SK-N-SH (cell line): ENCODE measurements around the gene PRRT2. TPM values are rescaled to one million over a fixed set of nuclear protein-coding genes. Genes with fewer than 3 reads are reported as not detected.
A peak's percentile ranks its signal among the peaks of the same experiment; 100 is the strongest.

Experiments
- CTCF ChIA-PET: fragments of 300-600, 350-600 bp; formaldehyde crosslinking; extraction: SDS; loops from one replicate; lab custom pipeline; 2021; lab: Yijun Ruan, JAX
- POLR2A ChIA-PET: fragments of 350-600 bp; sonication (Branson Sonifier 250); formaldehyde crosslinking; extraction: SDS; loops from one replicate; lab custom pipeline; 2020; ENCODE audit warnings: antibody characterized with exemption, inconsistent platforms; lab: Yijun Ruan, JAX
- DNase-seq: peaks from one replicate; pipeline ENCODE4 v3.0.0; 2012
- H2AFZ ChIP-seq: fragments of 200-600 bp; sonication (generic); 2 replicates; pipeline ENCODE4 v1.8.1; 2016; ENCODE audit warnings: antibody characterized with exemption, mild to moderate bottlenecking, low read depth
- H3F3A ChIP-seq: fragments of 200-600 bp; sonication (generic); replicated peaks from 2 replicates; pipeline ENCODE3; 2016; ENCODE audit warnings: antibody characterized with exemption, mild to moderate bottlenecking; ENCODE audit not compliant: insufficient read depth
- H3K27ac ChIP-seq, 2 experiments: fragments of 200-500 bp in 1 of 2; fragments of 200-600 bp in 1 of 2; sonication (Bioruptor generic) in 1 of 2; sonication (generic), shearing (Covaris generic) in 1 of 2; 2 replicates each; pipeline versions ENCODE4 v1.5.1 to v1.6.1; 2014 to 2016; ENCODE audit warnings: low read depth in 2 of 2, inconsistent platforms in 1 of 2, low read length in 1 of 2, mild to moderate bottlenecking in 1 of 2, mixed read lengths in 1 of 2
- H3K27me3 ChIP-seq: fragments of 200-600 bp; sonication (generic), shearing (Covaris generic); 2 replicates; pipeline ENCODE4 v1.6.1; 2016; ENCODE audit warnings: mixed run types; ENCODE audit not compliant: insufficient read depth
- H3K36me3 ChIP-seq, 2 experiments: fragments of 200-500 bp in 1 of 2; fragments of 200-600 bp in 1 of 2; sonication (Bioruptor generic) in 1 of 2; sonication (generic) in 1 of 2; replicated peaks in 1 of 2; 2 replicates each; pipeline versions ENCODE3 to v1.5.1; 2014 to 2016; ENCODE audit warnings: low read length in 1 of 2, mild to moderate bottlenecking in 1 of 2; ENCODE audit not compliant: insufficient read depth in 2 of 2, control insufficient read depth in 1 of 2
- H3K4me1 ChIP-seq, 2 experiments: fragments of 200-500 bp in 1 of 2; fragments of 200-600 bp in 1 of 2; sonication (Bioruptor generic) in 1 of 2; sonication (generic), shearing (Covaris generic) in 1 of 2; 2 replicates each; pipeline versions ENCODE4 v1.5.1 to v1.6.1; 2014 to 2016; ENCODE audit warnings: low read depth in 1 of 2, low read length in 1 of 2, mixed run types in 1 of 2; ENCODE audit not compliant: insufficient read depth in 2 of 2, control insufficient read depth in 1 of 2
- H3K4me2 ChIP-seq: fragments of 200-600 bp; sonication (generic), shearing (Covaris generic); 2 replicates; pipeline ENCODE4 v1.6.1; 2017; ENCODE audit warnings: mixed run types
- H3K4me3 ChIP-seq, 2 experiments: fragments of 200-500 bp in 1 of 2; fragments of 200-600 bp in 1 of 2; sonication (Bioruptor generic) in 1 of 2; sonication (generic), shearing (Covaris generic) in 1 of 2; 2 replicates each; pipeline versions ENCODE4 v1.5.1 to v1.8.1; 2014 to 2016; ENCODE audit warnings: low read depth in 2 of 2, inconsistent platforms in 1 of 2, low read length in 1 of 2, mild to moderate bottlenecking in 1 of 2, mixed read lengths in 1 of 2, moderate library complexity in 1 of 2
- H3K79me2 ChIP-seq: fragments of 200-600 bp; sonication (generic); 2 replicates; pipeline ENCODE4 v1.8.1; 2017; ENCODE audit warnings: mild to moderate bottlenecking; ENCODE audit not compliant: insufficient read depth
- H3K9ac ChIP-seq: fragments of 200-600 bp; sonication (generic); 2 replicates; pipeline ENCODE4 v1.6.1; 2017; ENCODE audit warnings: mixed run types
- H3K9me2 ChIP-seq: fragments of 200-600 bp; sonication (generic); 2 replicates; pipeline ENCODE4 v1.6.1; 2017; ENCODE audit warnings: mixed run types
- H3K9me3 ChIP-seq: fragments of 200-600 bp; sonication (generic); 2 replicates; pipeline ENCODE4 v1.6.1; 2017; ENCODE audit warnings: mixed run types, mild to moderate bottlenecking, moderate library complexity
- H4K20me1 ChIP-seq: fragments of 200-600 bp; sonication (generic); 2 replicates; pipeline ENCODE4 v1.6.1; 2017; ENCODE audit warnings: mild to moderate bottlenecking, mixed run types; ENCODE audit not compliant: insufficient read depth
- CHD2 ChIP-seq: fragments of 150-350 bp; IDR thresholded peaks from 2 replicates; pipeline ENCODE4 v1.6.1; 2018; ENCODE audit warnings: low read length; ENCODE audit not compliant: partially characterized antibody
- ELF1 ChIP-seq: IDR thresholded peaks from 2 replicates; pipeline ENCODE4 v1.4.0; 2012
- EZH2phosphoT487 ChIP-seq: fragments of 200-600 bp; sonication (generic); IDR thresholded peaks from 2 replicates; pipeline ENCODE4 v1.6.1; 2017; ENCODE audit warnings: low read depth, mixed run types, mild to moderate bottlenecking, antibody characterized with exemption, moderate library complexity, borderline replicate concordance
- FOXJ3 ChIP-seq: sonication (generic); formaldehyde crosslinking; IDR thresholded peaks from 2 replicates; pipeline ENCODE4 v1.5.1; 2020; ENCODE audit warnings: mild to moderate bottlenecking, missing genetic modification reagents
- FOXM1 ChIP-seq: IDR thresholded peaks from 2 replicates; pipeline ENCODE4 v1.4.0; 2012; ENCODE audit warnings: low read depth, mild to moderate bottlenecking
- GATA2 ChIP-seq: sonication (generic); formaldehyde crosslinking; IDR thresholded peaks from 2 replicates; pipeline ENCODE4 v1.5.0; 2020; ENCODE audit warnings: mild to moderate bottlenecking, missing genetic modification reagents
- RAD21 ChIP-seq: IDR thresholded peaks from 2 replicates; pipeline ENCODE4 v1.6.1; 2012; ENCODE audit warnings: mild to moderate bottlenecking, low read length
- RCOR1 ChIP-seq: fragments of 150-350 bp; IDR thresholded peaks from 2 replicates; pipeline ENCODE4 v1.6.1; 2017; ENCODE audit warnings: antibody characterized with exemption, low read length
- REST ChIP-seq: IDR thresholded peaks from 2 replicates; pipeline ENCODE4 v1.6.1; 2012; ENCODE audit warnings: mild to moderate bottlenecking, low read depth, low read length, moderate library complexity
- RFX5 ChIP-seq: IDR thresholded peaks from 2 replicates; pipeline ENCODE4 v1.6.1; 2012; ENCODE audit warnings: mild to moderate bottlenecking, improper control_type of control experiment, low read length
- RXRA ChIP-seq: IDR thresholded peaks from 2 replicates; pipeline ENCODE4 v1.4.0; 2012; ENCODE audit warnings: low read depth, mild to moderate bottlenecking, borderline replicate concordance
- SIN3A ChIP-seq: IDR thresholded peaks from 2 replicates; pipeline ENCODE4 v1.6.1; 2012; ENCODE audit warnings: low read depth, mild to moderate bottlenecking, low read length, moderate library complexity, borderline replicate concordance
- TAF1 ChIP-seq: IDR thresholded peaks from 2 replicates; pipeline ENCODE4 v1.6.1; 2012; ENCODE audit warnings: low read depth, mild to moderate bottlenecking, low read length, moderate library complexity, borderline replicate concordance
- TCF12 ChIP-seq: IDR thresholded peaks from 2 replicates; pipeline ENCODE4 v1.4.0; 2012
- TEAD4 ChIP-seq: IDR thresholded peaks from 2 replicates; pipeline ENCODE4 v1.4.0; 2012; ENCODE audit warnings: mild to moderate bottlenecking, borderline replicate concordance; ENCODE audit not compliant: insufficient read depth
- USF2 ChIP-seq: fragments of 150-350 bp; IDR thresholded peaks from 2 replicates; pipeline ENCODE4 v1.6.1; 2017; ENCODE audit warnings: antibody characterized with exemption, low read length, low read depth, borderline replicate concordance
- YY1 ChIP-seq: IDR thresholded peaks from 2 replicates; pipeline ENCODE4 v1.4.0; 2012; ENCODE audit warnings: low read depth, mild to moderate bottlenecking
- WGBS: methylation state at CpG from one replicate; pipeline ENCODE4 v1.1.6; 2017; ENCODE audit warnings: low lambda C conversion rate; 5-methylcytosine and 5-hydroxymethylcytosine counted together
- polyA plus RNA-seq, 3 experiments: library from polyadenylated mRNA; depleted of rRNA; stranded (reverse); fragments of >200 nt; gene quantifications; 2 replicates each; pipeline ENCODE4 v1.2.3, GENCODE V29; 2012
- TF ChIP-seq, protein P1 (sequence below): IDR thresholded peaks from 2 replicates; pipeline ENCODE4 v1.4.0; 2012; ENCODE audit warnings: low read depth
- TF ChIP-seq, protein P2 (sequence below): IDR thresholded peaks from 2 replicates; pipeline ENCODE4 v1.4.0; 2012; ENCODE audit warnings: low read depth, borderline replicate concordance

PRRT2 gene
- polyA plus RNA-seq, 1 of the 3 experiments (the other 2 are of a cell fraction): 28.1 TPM

DNA sequence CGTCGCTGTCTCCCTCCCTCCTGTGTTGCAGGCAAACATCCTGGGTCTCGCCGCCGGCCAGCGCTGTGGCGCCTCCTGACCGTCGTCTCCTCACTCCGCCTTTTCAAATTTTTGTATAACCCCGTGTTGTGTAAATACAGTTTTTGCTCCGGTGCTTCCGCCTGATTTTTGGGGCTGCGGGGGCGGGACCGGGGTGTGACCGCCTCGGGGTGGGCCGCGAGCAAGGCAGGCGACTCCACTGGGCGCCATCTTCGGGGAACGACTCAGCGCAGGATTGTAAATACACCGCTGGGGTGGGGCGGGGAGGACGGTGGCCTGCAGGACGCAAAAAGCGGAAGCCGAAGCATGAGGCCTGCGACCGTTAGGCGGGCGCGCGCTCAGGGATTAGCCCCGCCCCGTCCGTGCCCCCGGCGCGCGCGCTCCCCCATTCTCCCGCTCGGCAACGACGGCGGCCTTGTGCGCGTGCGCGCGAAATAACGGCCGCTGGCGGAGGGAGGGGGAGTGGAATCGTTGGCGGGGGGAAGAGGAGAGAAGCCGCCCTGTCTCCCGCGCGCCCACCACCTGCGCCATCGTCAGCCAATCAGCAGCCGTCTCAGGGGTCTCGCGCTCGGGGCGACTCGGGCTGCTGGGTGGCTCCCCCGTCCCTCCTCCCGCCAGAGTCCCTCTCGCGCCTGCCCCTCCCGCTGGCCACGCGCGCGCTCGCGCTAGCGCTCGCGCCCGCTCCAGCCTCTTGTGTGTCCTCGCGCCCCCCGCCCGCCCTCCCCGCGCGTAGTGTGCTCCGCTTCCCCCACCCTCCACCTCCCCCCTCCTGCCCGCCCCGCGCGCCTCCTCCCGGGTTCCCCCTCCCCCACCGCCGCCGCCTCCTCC, 6.5 kb upstream of the PRRT2 start (continued):
- TF ChIP-seq, protein P1, sequence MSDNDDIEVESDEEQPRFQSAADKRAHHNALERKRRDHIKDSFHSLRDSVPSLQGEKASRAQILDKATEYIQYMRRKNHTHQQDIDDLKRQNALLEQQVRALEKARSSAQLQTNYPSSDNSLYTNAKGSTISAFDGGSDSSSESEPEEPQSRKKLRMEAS: peak; percentile 95
- TF ChIP-seq FOXM1 (peak; percentile 85), TEAD4 (0 out of 2 replicates have a peak, but pooled peaks have one; percentile 37), GATA2 (CRISPR knock-in tag) (no peak), TCF12 (peak; percentile 56; the same call in 1 of the 2 replicates), RFX5 (no peak), FOXJ3 (CRISPR knock-in tag) (peak; percentile 73; the same call in 1 of the 2 replicates), RXRA (peak; percentile 3; the same call in 1 of the 2 replicates), SIN3A (peak; percentile 96; the same call in 1 of the 2 replicates), RCOR1 (peak; percentile 57; the same call in 1 of the 2 replicates), YY1 (peak; percentile 94), ELF1 (peak; percentile 85), TAF1 (peak; percentile 89)
- TF ChIP-seq, protein P2, sequence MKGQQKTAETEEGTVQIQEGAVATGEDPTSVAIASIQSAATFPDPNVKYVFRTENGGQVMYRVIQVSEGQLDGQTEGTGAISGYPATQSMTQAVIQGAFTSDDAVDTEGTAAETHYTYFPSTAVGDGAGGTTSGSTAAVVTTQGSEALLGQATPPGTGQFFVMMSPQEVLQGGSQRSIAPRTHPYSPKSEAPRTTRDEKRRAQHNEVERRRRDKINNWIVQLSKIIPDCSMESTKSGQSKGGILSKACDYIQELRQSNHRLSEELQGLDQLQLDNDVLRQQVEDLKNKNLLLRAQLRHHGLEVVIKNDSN: peak; percentile 35; the same call in 1 of the 2 replicates

GRCh38 chr16:29806099-29806579, 5.9 kb upstream of the PRRT2 start, which contains the start of gene MAZ:
MAZ (plus strand) TSS chr16:29806529; CDS start chr16:29806702, 173 bp downstream.
- no peak within 1 kb of the TSS for H2AFZ ChIP-seq
- ChIA-PET POLR2A (interaction anchor here (0.6 to 1.3 kb wide), 4 partner anchors 10 to 42 kb away, joined by 3 to 5 read pairs (median 4); partner anchors contain the start of gene PAGR1), CTCF (interaction anchor here (1.3 to 2.5 kb wide), 3 partner anchors 10 to 49 kb away, joined by 3 to 10 read pairs (median 3); no protein-coding TSS in a partner anchor)
- H3K27me3 ChIP-seq: no peaks in the 10 kb centered on the region
- peak within 1 kb of the TSS; percentile 97 for H3K4me2 ChIP-seq
- H3K9me3 ChIP-seq: no peaks in the 10 kb centered on the region
- peak within 1 kb of the TSS; percentile 76 to 88 for H3K4me3 ChIP-seq
- WGBS: 3% methylated on average over 21 of the region's 67 CpGs
- H3F3A ChIP-seq: peaks cover 49% of the 10 kb centered on the region
- peak within 1 kb of the TSS; percentile 95 for H3K9ac ChIP-seq
- H3K36me3 ChIP-seq: peaks cover 22 to 29% of the 10 kb centered on the region in 2 experiments
- H4K20me1 ChIP-seq: peaks cover 15% of the 10 kb centered on the region
- no peaks in the 10 kb centered on the region for H3K9me2 ChIP-seq
- peaks cover 36% of the 10 kb centered on the region for H3K79me2 ChIP-seq
- no peak for TF ChIP-seq EZH2phosphoT487
- no peak for TF ChIP-seq RAD21
- TF ChIP-seq REST: no peak
- peak; percentile 4 for TF ChIP-seq CHD2
- no peak for TF ChIP-seq USF2
- TF ChIP-seq, all 33 proteins: peak for 1
- peaks cover 25 to 42% of the 10 kb centered on the region in 2 experiments for H3K4me1 ChIP-seq
- peak within 1 kb of the TSS; percentile 89 to 93 for H3K27ac ChIP-seq
- DNase-seq: peak; percentile 90
